GM12872 (cell line): ENCODE data around the gene AFG1L.

Experiments used
- TF ChIP-seq, protein P1 (sequence below): IDR thresholded peaks from 3 replicates; pipeline ENCODE4 v1.5.1; 2011; ENCODE audit warnings: low read depth, mild to moderate bottlenecking, low read length, moderate library complexity; ENCODE audit not compliant: insufficient read depth

AFG1L gene

DNA sequence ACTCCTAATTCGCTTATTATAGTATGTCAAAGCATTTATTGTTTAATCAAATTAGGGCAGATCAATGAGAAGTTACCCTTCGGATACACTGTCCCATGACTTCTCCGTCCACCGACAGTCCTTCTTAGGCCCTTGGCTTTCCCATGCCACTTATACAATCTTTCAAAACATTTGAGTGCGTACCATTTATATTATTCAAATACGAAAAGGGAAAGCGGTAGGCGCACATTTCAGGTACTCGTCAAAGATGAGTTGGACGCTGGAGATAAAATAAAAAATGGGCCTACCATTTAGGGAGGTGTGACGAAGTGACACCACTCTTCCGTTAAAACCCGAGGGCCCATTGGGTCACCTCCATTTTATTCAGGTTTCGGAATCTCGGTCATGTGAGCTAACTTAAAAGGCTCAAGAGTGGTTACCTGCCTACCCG lies 542 bp upstream of the AFG1L start:
- TF ChIP-seq, protein P1, sequence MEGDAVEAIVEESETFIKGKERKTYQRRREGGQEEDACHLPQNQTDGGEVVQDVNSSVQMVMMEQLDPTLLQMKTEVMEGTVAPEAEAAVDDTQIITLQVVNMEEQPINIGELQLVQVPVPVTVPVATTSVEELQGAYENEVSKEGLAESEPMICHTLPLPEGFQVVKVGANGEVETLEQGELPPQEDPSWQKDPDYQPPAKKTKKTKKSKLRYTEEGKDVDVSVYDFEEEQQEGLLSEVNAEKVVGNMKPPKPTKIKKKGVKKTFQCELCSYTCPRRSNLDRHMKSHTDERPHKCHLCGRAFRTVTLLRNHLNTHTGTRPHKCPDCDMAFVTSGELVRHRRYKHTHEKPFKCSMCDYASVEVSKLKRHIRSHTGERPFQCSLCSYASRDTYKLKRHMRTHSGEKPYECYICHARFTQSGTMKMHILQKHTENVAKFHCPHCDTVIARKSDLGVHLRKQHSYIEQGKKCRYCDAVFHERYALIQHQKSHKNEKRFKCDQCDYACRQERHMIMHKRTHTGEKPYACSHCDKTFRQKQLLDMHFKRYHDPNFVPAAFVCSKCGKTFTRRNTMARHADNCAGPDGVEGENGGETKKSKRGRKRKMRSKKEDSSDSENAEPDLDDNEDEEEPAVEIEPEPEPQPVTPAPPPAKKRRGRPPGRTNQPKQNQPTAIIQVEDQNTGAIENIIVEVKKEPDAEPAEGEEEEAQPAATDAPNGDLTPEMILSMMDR, result no peak

DNA sequence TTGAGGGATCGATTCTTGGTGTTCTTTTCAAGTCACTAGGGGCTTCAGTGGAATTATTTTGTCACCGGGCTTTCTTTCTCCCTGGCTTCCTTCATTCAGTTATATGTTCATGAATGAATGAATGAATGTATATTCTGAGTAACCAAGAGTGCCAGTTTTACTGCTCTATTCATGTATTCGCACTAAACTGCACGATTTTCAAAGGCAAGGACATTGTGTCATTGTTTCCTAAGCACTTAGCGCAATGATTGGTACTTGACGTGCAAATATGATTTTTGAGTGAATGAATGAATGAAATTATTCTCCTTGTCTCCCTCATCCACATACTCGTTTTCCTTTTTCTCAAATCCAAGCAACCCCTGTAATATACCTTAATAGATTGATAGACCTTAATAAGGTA lies 822 bp downstream of the AFG1L start:
- TF ChIP-seq, protein P1, result no peak

- TF ChIP-seq, protein P1, result no peak
These were observed 7.5 kb downstream of the AFG1L start for GRCh38 chr6:108302386-108302785.

DNA sequence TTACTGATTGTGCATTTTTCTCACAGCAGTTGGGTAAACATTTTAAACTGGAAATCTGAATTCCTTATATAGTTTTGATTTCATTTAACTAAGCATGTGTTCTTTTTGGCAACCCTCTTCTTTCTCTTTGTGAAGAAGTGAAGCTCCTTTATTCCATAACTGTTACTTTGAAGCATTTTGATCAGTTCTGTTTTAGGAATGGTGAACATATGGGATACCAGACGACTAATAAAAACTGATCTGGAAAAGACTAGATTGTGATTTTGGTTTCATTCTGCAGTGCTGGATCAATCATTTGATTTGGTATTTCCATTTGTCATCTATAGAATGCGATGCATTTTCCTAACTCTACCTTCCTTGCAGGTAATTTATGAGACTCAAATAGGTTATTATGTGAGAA lies 9.8 kb downstream of the AFG1L start:
- TF ChIP-seq, protein P1, result no peak

- TF ChIP-seq, protein P1, result no peak
These were observed 15.0 kb downstream of the AFG1L start for GRCh38 chr6:108309844-108310243.

DNA sequence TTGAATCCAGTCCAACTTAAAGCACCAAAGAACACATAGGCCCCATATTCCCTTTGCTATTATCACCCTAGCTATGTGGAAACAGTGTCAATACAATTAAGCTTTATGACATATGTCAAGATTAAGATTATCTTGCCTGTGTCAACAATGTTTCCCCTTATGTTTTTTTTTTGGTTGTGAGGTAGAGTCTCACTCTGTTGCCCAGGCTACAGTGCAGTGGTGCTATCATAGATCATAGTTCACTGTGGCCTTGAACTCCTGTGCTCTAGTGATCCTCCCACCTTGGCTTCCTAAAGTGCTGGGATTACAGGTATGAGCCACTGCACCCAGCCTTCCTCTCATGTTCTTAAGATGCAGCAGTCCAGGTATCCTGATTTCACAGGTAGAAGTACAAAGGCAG lies 17.8 kb downstream of the AFG1L start:
- TF ChIP-seq, protein P1, result no peak

GRCh38 chr6:108321253-108321747 lies 26.4 kb downstream of the AFG1L start:
- TF ChIP-seq, protein P1, result no peak
